Liver (tissue), 9 donors: ENCODE data around the gene INPP4A. TPM values are rescaled to one million over a fixed set of nuclear protein-coding genes. Genes with fewer than 3 reads are reported as not detected.

Experiments used
- DNase-seq: peaks from one replicate; pipeline ENCODE4 v3.0.0-alpha.2; 2017; ENCODE audit warnings: low spot score
- H3K27ac ChIP-seq, 2 donors: one replicate each; pipeline ENCODE4 v1.7.0; 2013; ENCODE audit warnings: inconsistent platforms in 2 of 2, low read length in 2 of 2, control low read depth in 1 of 2, low read depth in 1 of 2, mild to moderate bottlenecking in 1 of 2
- H3K27me3 ChIP-seq, 4 donors: one replicate each; pipeline versions ENCODE4 v1.6.1 to v1.7.0; 2013; ENCODE audit warnings: low read length in 3 of 4, inconsistent platforms in 1 of 4, mild to moderate bottlenecking in 1 of 4, moderate library complexity in 1 of 4; ENCODE audit not compliant: control insufficient read depth in 4 of 4, insufficient read depth in 4 of 4
- H3K36me3 ChIP-seq, 4 donors: one replicate each; pipeline versions ENCODE4 v1.6.1 to v1.7.0; 2013; ENCODE audit warnings: low read length in 3 of 4, mild to moderate bottlenecking in 3 of 4, low read depth in 1 of 4, moderate library complexity in 1 of 4; ENCODE audit not compliant: control insufficient read depth in 4 of 4, insufficient read depth in 3 of 4
- H3K4me1 ChIP-seq, 4 donors: one replicate each; pipeline versions ENCODE4 v1.6.1 to v1.7.0; 2013; ENCODE audit warnings: low read length in 3 of 4, mild to moderate bottlenecking in 3 of 4, moderate library complexity in 1 of 4; ENCODE audit not compliant: control insufficient read depth in 4 of 4, insufficient read depth in 4 of 4
- H3K4me3 ChIP-seq, 3 donors: one replicate each; pipeline versions ENCODE4 v1.6.1 to v1.7.0; 2013; ENCODE audit warnings: low read length in 3 of 3, control low read depth in 1 of 3, low read depth in 1 of 3, mild to moderate bottlenecking in 1 of 3
- H3K9ac ChIP-seq, 2 donors: one replicate each; pipeline ENCODE4 v1.7.0; 2013; ENCODE audit warnings: low read length in 2 of 2, mild to moderate bottlenecking in 2 of 2, moderate library complexity in 2 of 2, control low read depth in 1 of 2, low read depth in 1 of 2
- H3K9me3 ChIP-seq, 4 donors: one replicate each; pipeline versions ENCODE4 v1.6.1 to v1.7.0; 2013; ENCODE audit warnings: low read length in 3 of 4; ENCODE audit not compliant: control insufficient read depth in 4 of 4
- EGR1 ChIP-seq, 2 donors: IDR thresholded peaks; 2 replicates each; pipeline ENCODE4 v1.6.1; 2016 to 2018; ENCODE audit warnings: antibody characterized with exemption in 2 of 2, low read depth in 2 of 2
- FOXA1 ChIP-seq: IDR thresholded peaks from 2 replicates; pipeline ENCODE4 v1.6.1; 2016; ENCODE audit warnings: antibody characterized with exemption
- FOXA2 ChIP-seq: IDR thresholded peaks from 2 replicates; pipeline ENCODE4 v1.6.1; 2016; ENCODE audit warnings: antibody characterized with exemption
- GABPA ChIP-seq, 2 donors: IDR thresholded peaks in 1 of 2; conservative IDR thresholded peaks in 1 of 2; 2 replicates each; pipeline ENCODE4 v1.6.1; 2016; ENCODE audit warnings: antibody characterized with exemption in 2 of 2, mild to moderate bottlenecking in 1 of 2, moderate library complexity in 1 of 2
- HNF4G ChIP-seq: IDR thresholded peaks from 2 replicates; pipeline ENCODE4 v1.6.1; 2016; ENCODE audit warnings: antibody characterized with exemption
- JUND ChIP-seq, 2 donors: IDR thresholded peaks; 2 replicates each; pipeline ENCODE4 v1.6.1; 2016; ENCODE audit warnings: antibody characterized with exemption in 2 of 2
- RAD21 ChIP-seq, 2 donors: IDR thresholded peaks; 2 replicates each; pipeline ENCODE4 v1.6.1; 2016; ENCODE audit warnings: antibody characterized with exemption in 2 of 2, mild to moderate bottlenecking in 2 of 2
- SP1 ChIP-seq: IDR thresholded peaks from 2 replicates; pipeline ENCODE4 v1.6.1; 2018; ENCODE audit warnings: antibody characterized with exemption, mild to moderate bottlenecking
- TAF1 ChIP-seq: conservative IDR thresholded peaks from 2 replicates; pipeline ENCODE4 v1.6.1; 2016; ENCODE audit warnings: antibody characterized with exemption, mild to moderate bottlenecking
- YY1 ChIP-seq: IDR thresholded peaks from 2 replicates; pipeline ENCODE4 v1.6.1; 2016; ENCODE audit warnings: antibody characterized with exemption, mild to moderate bottlenecking
- WGBS: extraction: QIAGEN DNeasy Blood & Tissue Kit; methylation state at CpG from one replicate; pipeline ENCODE4 v1.1.7; 2013; 5-methylcytosine and 5-hydroxymethylcytosine counted together
- polyA plus RNA-seq, 2 donors: library from polyadenylated mRNA; stranded (reverse) in 1 of 2; unstranded in 1 of 2; fragments of 200-250 nt in 1 of 2; fragments of >200 nt in 1 of 2; fragmentation: Nextera tagmentation in 1 of 2; extraction: Ambion mirVana in 1 of 2; gene quantifications; one replicate each; pipeline versions ENCODE4 v1.2.1 to v1.2.3, GENCODE V29; 2013 to 2015
- total RNA-seq, 2 donors: library from RNA; depleted of rRNA; stranded (reverse); fragments of >200 nt; gene quantifications; one replicate each; pipeline ENCODE4 v1.2.3, GENCODE V29; 2014
- TF ChIP-seq, protein P1 (sequence below): IDR thresholded peaks from 2 replicates; pipeline ENCODE4 v1.6.1; 2016; ENCODE audit warnings: antibody characterized with exemption
- TF ChIP-seq, protein P2 (sequence below): IDR thresholded peaks from 2 replicates; pipeline ENCODE4 v1.6.1; 2016; ENCODE audit warnings: antibody characterized with exemption, mild to moderate bottlenecking
- TF ChIP-seq, protein P3 (sequence below): fragments of 150-350 bp; IDR thresholded peaks from 2 replicates; pipeline ENCODE4 v1.5.1; 2017; ENCODE audit warnings: improper control_type of control experiment, low read depth, low read length; ENCODE audit not compliant: missing input control
- TF ChIP-seq, protein P4 (sequence below): IDR thresholded peaks from 2 replicates; pipeline ENCODE4 v1.6.1; 2016; ENCODE audit warnings: antibody characterized with exemption
- donor health status: healthy.
- donor health status: healthy.
- donor health status: healthy.
- donor health status: healthy.
- donor health status: healthy.

Gene INPP4A
- total and polyA plus RNA-seq, 4 donors: 2.9 to 14.9 (median 7.2) TPM

DNA sequence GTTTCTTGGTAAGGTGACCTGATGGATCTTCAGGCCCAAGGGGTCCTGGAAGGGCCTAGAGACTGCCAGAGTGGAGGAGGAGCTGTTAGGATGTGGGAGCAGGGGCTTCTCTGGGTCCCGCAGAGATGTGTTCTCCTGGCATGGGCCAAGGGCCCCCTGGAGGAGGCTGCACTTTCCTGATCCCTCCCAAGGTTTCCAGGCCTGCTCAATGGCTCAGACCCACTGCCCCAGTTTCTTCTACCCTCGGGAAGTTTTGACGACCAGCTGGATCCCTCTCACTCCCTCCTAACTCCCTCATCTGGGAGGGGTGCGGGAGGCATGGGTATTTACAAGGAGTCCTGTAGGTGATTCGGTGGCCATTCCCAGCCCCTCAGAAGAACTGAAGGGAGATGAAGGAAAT, 127.6 kb downstream of the INPP4A start:
- WGBS: 94% methylated on average over 5 of the region's 5 CpGs
- Histone ChIP-seq H3K4me1 (no peaks in the 10 kb centered on the region), H3K36me3 (peaks cover 2 to 37% (median 9%) of the 10 kb centered on the region in 4 donors), H3K27ac (no peak overlapping the region), H3K4me3 (no peak overlapping the region), H3K27me3 (no peaks in the 10 kb centered on the region), H3K9ac (no peak overlapping the region), H3K9me3 (no peaks in the 10 kb centered on the region)
- no peak for DNase-seq
- TF ChIP-seq GABPA (IDR thresholded peaks at IDR 0.05 in 1 of 2, conservative IDR thresholded peaks at IDR 0.05 in 1 of 2): no peak

DNA sequence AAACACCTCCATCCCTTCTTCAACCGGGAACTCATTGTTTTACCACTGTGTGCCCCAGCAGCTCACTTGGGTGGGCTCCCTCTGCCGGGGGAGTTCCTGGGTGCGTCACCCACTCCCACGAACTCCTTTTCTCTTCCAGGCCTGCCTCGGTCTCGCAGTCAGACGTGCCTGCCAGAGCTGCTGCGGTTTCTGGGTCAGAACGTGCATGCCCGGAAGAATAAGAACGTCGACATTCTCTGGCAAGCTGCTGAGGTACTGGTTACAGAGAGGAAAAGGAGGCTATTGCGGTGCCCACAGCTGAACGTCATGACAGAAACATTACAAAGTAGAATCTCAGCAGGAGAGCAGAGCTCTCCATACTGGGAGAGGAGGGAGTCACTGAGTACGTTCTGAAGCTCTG, 128.0 kb downstream of the INPP4A start:
- WGBS: 94% methylated on average over 15 of the region's 15 CpGs
- Histone ChIP-seq H3K9me3 (no peaks in the 10 kb centered on the region), H3K36me3 (peaks cover 2 to 41% (median 12%) of the 10 kb centered on the region in 4 donors), H3K27ac (no peak overlapping the region), H3K27me3 (no peaks in the 10 kb centered on the region), H3K4me1 (no peaks in the 10 kb centered on the region), H3K9ac (no peak overlapping the region), H3K4me3 (no peak overlapping the region)
- DNase-seq: no peak
- TF ChIP-seq SP1: no peak
- no peak for TF ChIP-seq JUND (IDR thresholded peaks at IDR 0.05)
- no peak for TF ChIP-seq TAF1
- TF ChIP-seq, protein P1, sequence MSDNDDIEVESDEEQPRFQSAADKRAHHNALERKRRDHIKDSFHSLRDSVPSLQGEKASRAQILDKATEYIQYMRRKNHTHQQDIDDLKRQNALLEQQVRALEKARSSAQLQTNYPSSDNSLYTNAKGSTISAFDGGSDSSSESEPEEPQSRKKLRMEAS: no peak
- TF ChIP-seq, protein P2, sequence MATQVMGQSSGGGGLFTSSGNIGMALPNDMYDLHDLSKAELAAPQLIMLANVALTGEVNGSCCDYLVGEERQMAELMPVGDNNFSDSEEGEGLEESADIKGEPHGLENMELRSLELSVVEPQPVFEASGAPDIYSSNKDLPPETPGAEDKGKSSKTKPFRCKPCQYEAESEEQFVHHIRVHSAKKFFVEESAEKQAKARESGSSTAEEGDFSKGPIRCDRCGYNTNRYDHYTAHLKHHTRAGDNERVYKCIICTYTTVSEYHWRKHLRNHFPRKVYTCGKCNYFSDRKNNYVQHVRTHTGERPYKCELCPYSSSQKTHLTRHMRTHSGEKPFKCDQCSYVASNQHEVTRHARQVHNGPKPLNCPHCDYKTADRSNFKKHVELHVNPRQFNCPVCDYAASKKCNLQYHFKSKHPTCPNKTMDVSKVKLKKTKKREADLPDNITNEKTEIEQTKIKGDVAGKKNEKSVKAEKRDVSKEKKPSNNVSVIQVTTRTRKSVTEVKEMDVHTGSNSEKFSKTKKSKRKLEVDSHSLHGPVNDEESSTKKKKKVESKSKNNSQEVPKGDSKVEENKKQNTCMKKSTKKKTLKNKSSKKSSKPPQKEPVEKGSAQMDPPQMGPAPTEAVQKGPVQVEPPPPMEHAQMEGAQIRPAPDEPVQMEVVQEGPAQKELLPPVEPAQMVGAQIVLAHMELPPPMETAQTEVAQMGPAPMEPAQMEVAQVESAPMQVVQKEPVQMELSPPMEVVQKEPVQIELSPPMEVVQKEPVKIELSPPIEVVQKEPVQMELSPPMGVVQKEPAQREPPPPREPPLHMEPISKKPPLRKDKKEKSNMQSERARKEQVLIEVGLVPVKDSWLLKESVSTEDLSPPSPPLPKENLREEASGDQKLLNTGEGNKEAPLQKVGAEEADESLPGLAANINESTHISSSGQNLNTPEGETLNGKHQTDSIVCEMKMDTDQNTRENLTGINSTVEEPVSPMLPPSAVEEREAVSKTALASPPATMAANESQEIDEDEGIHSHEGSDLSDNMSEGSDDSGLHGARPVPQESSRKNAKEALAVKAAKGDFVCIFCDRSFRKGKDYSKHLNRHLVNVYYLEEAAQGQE: no peak
- TF ChIP-seq YY1: no peak
- TF ChIP-seq RAD21 (IDR thresholded peaks at IDR 0.05): no peak
- TF ChIP-seq EGR1 (IDR thresholded peaks at IDR 0.05; ENCODE audit: low read depth in 2 of 2): no peak
- TF ChIP-seq FOXA2: no peak
- TF ChIP-seq FOXA1: no peak
- TF ChIP-seq, protein P3, sequence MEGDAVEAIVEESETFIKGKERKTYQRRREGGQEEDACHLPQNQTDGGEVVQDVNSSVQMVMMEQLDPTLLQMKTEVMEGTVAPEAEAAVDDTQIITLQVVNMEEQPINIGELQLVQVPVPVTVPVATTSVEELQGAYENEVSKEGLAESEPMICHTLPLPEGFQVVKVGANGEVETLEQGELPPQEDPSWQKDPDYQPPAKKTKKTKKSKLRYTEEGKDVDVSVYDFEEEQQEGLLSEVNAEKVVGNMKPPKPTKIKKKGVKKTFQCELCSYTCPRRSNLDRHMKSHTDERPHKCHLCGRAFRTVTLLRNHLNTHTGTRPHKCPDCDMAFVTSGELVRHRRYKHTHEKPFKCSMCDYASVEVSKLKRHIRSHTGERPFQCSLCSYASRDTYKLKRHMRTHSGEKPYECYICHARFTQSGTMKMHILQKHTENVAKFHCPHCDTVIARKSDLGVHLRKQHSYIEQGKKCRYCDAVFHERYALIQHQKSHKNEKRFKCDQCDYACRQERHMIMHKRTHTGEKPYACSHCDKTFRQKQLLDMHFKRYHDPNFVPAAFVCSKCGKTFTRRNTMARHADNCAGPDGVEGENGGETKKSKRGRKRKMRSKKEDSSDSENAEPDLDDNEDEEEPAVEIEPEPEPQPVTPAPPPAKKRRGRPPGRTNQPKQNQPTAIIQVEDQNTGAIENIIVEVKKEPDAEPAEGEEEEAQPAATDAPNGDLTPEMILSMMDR: no peak
- TF ChIP-seq, protein P4, sequence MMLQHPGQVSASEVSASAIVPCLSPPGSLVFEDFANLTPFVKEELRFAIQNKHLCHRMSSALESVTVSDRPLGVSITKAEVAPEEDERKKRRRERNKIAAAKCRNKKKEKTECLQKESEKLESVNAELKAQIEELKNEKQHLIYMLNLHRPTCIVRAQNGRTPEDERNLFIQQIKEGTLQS: no peak
- no peak for TF ChIP-seq GABPA (IDR thresholded peaks at IDR 0.05 in 1 of 2, conservative IDR thresholded peaks at IDR 0.05 in 1 of 2)
- no peak for TF ChIP-seq HNF4G
